Stimulated activated naive CD8-positive, alpha-beta T cell treated with anti-CD3 and anti-CD28 coated beads, Interleukin-15, Interleukin-2, amounts not matched to agents 100 U/mL and 50 U/mL, for 24 hours (primary cell): ENCODE measurements around the gene SMARCA5.

ENCODE experiments used
- ATAC-seq: fragments of 150-1000 bp; cut with Tn5 transposase; one replicate; pipeline ENCODE4 v1.10.0; 2021
- DNase-seq: peaks from one replicate; pipeline ENCODE4 v3.0.0; 2021

Gene SMARCA5

DNA sequence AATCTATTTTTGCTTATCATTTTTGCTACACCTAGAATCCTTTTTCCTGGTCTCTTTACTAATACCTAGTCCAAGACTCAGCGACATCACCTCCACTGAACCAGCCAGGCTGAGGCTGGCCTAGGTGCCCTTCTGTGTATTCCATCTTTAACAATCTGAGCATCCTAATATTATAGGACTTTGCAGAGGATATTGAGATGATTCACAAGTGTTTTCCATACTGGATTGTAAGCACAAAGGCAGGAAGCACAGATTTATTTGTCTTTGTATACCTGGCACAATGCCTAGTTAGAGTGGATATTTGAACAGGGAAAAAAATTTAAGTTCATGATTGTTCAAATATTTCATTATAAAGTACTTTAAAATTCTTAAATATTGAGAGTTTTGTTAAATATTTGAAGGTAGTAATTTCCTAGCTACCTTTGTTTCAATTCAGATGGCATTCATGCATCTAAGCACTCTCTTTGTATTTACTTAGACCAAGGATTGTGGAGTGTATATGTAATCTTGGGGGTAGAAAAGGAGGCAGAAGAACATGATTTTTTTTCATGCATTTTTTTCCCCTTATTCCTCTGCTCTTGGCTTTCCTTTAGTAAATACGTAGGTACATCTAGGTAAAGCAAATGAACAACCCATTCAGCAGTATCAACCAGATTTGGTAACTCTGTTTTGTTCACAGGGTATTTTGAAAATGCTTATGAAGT is 18.4 kb downstream of the SMARCA5 start:
- DNase-seq (no peak), ATAC-seq (no peak)

DNA sequence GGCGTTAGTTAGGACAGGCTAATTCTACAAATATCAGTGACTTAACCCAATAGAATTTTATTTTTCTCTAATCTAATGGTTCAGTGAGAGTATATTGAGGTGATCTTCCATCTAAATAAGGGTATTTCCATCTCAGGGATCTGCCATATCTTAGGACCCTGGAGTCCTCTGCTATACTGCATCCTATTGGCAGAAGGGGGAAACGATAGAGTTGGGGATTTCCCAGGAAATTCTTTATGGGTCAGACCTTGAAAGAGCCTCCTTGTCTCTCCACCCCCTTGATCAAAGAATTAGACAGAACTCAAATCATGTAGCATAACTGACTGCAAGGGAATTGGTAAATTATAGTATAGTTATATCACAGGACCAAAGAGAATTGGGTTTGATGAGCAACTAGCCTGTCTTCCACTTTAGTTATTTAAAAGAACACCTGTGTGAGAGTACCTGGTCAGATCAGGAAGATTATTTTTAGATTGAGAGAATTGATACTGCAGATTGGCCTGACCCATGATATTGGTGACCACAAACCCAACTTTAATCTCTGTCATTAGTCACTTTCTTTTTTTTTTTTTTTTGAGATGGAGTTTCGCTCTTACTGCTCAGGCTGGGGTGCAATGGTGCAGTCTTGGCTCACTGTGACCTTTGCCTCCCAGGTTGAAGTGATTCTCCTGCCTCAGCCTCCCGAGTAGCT is 25.6 kb downstream of the SMARCA5 start:
- DNase-seq (no peak), ATAC-seq (peak; percentile 59)

DNA sequence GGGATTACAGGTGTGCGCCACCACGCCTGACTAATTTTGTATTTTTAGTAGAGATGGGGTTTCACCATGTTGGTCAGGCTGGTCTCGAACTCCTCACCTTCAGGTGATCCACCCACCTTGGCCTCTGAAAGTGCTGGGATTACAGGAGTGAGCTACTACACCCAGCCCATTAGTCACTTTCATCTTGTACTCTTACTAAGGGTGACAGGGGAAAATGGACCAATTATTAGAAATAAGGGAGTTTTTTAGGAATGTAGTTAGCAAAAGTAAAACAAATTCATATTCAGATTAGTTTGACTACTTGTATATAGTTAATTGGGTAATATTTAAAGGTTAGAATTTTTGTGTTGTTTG is 26.1 kb downstream of the SMARCA5 start:
- no peak for ATAC-seq
- peak; percentile 14 for DNase-seq

DNA sequence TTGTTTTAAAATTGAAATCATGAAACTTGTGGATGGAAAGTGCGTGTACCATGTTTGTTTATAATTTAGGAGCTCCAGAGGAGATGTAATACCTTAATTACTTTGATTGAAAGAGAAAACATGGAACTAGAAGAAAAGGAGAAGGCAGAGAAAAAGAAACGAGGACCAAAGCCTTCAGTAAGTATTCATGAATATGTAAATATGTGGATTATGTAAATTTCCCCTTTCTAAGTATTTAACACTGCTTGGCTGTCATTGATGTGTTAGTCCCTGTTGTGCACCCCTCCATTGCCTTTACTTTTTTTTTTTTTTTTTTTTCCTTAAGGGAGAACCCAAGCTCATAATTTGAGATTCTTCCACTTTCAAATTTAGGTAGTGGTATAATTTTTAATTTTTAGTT is 36.4 kb downstream of the SMARCA5 start:
- DNase-seq (no peak), ATAC-seq (no peak)

DNA sequence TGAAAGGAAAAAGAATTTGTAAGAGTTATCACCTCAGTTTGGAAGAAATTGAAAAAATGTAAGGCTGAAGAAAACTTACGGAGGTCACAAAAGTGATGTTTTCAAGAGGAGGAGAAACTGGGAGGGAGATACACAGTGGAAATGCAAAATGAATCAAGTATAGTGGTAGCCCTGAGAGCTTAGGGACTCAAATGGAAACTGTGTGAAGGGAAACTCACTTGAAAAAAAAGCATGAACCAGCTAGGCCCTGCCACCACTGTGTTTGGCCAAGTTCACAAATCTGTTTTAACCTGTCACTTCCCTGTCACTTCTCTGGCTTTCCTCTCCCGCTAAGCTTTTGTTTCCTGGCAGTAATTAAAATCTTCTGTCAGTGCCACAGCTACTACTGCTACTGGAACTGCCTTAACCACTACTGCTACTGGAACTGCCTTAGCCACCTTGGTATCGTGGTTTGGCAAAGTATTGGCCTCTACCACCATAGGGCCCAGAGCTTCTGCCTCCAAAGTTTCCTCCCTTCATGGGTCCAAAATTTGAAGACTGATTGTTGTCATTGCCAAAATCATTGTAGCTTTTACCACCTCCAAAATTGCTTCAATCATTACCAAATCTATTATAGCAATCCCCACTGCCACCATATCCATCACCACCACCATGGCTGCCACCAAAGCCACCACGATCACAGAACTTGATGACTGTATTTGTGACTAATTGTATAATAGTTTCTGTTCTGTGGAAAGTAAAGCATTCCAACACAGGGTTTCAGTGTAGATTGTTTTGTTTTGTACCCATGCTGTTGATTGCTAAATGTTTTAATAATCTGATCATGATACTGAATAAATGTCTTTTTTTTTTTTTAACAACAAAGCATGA is 41.5 kb downstream of the SMARCA5 start:
- ATAC-seq (peak; percentile 33), DNase-seq (no peak)

DNA sequence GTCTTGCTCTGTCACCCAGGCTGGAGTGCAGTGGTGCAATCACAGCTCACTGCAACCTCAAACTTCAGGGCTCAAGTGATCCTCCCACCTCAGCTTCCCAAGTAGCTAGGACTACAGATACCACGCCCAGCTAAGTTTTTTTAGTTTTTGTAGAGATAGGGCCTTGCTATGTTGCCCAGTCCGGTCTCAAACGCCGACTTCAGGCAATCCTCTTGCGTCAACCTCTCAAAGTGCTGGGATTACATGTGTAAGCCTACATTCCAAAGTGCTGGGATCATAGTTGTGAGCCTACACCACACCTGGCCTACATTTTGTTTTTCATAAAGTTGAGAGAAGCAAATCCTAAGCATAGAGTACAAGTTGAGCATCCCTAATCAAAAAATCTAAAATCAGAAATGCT is 42.2 kb downstream of the SMARCA5 start:
- no peak for DNase-seq
- no peak for ATAC-seq

DNA sequence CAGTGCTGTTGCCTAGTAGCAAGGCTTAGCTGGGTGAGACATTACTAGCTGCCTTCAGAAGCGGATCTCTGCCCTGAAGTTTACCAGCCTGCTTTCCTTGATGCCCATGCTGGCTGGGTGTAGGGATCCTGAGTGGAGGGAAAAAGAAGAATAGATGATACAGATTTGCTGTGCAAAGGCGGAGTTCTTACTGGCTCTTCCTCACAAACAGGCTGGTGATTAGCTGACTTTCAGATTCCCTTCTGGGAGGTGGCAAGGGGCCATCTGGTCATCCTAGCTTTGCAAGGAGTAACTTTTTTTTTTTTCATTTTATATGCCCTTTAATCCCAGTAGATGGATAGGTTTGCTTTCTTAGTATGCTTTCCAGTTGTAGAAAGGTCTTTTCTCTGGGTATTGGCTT is 44.8 kb downstream of the SMARCA5 start:
- no peak for ATAC-seq
- DNase-seq: no peak

DNA sequence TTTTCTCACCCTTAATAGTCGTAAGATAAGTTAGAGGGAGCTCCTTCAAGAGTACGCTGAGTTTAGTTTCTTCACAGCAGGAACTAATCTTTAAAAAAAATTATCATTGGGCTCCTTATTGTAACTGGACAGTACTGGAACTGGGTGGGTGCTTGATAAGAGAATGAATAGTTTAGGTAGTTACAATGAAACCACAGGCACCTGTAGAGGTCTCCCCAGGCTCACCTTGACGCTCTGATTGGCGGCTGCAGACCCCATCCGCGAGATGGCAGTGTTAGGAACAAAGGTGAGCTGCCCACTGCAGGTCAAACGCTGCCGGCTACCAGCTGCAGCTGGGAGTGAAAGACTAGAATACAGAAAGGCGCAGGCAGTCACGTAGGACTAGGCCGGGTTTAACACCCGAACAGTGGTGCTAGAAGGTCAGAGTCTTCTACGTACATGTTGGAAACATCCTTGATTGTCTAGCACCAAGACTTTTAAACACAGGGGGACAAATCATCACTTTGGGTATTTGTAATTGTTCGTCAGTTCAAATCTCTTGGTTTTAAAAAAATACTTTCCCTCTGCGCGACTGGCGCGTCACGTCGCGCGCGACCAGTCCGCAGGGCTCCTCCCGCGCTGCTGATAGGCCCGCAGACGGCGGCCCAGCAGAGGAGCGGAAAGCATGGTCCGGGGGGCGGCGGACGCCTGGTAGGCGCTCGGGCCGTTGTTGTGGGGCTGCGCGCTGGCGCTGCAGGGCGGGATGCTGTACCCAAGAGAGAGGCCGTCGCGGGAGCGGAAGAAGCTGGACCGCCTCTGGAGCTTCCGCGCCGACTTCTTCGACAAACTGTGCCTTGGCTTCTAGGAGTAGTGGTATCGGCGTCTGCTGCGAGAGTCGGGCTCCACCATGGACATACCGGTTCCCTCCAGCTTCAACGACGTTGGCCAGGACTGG is 45.6 kb downstream of the SMARCA5 start:
- ATAC-seq (peak; percentile 76), DNase-seq (peak; percentile 71)

DNA sequence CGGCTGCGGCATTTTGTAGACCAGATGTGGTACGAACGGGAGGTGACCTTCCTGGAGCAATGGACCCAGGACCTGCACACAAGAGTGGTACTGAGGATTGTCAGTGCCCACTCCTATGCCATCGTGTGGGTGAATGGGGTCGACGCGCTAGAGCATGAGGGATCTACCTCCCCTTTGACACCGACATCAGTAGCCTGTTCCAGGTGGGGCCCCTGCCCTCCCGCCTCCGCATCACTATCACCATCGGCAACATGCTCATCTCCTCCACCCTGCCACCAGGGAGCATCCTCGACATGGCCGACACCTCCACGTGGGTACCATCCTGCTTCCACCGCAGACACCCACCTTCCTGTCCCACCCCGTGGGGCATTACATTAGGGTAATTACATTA is 46.2 kb downstream of the SMARCA5 start:
- peak; percentile 2 for ATAC-seq
- DNase-seq: peak; percentile 42

DNA sequence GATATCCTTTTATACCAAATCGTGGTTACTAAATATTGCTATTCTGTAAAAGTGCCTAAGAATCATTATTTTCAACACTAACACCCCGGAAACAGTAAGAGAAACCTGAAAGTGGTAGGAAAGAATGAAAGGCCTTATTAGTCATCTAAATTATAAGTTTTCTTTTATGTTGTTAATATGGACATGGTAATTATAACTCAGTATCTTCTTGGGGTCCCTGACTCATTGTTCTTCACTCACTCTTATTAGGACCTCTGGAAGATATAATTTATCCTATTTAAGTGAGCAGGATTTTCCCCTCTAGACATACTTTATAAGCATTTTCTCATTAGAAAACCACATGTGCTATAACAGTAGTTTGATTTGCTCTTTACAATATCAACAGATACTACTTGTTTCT is 51.0 kb downstream of the SMARCA5 start:
- peak; percentile 81 for ATAC-seq

DNA sequence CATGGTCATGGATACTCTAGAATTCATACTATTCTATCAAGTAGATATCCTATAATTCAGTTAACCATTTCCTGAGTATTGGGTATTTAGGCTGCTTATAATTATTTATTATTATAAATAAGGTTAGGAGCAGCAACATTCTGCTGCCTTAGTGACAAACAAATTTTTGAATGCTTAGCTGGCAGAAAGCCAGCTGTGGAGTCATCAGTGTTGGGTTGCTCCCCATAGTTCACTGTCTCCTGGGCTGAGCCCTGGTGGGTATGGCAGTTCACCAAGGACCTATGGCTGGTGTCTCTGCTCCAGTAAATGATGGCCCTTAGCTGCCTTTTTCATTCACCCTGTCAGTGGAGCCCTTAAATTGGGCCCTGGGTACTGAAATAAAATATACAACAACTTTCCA is 61.8 kb downstream of the SMARCA5 start:
- ATAC-seq (no peak), DNase-seq (no peak)

More for the DNA sequence above, 51.0 kb downstream of the SMARCA5 start:
- no peak for DNase-seq

DNA sequence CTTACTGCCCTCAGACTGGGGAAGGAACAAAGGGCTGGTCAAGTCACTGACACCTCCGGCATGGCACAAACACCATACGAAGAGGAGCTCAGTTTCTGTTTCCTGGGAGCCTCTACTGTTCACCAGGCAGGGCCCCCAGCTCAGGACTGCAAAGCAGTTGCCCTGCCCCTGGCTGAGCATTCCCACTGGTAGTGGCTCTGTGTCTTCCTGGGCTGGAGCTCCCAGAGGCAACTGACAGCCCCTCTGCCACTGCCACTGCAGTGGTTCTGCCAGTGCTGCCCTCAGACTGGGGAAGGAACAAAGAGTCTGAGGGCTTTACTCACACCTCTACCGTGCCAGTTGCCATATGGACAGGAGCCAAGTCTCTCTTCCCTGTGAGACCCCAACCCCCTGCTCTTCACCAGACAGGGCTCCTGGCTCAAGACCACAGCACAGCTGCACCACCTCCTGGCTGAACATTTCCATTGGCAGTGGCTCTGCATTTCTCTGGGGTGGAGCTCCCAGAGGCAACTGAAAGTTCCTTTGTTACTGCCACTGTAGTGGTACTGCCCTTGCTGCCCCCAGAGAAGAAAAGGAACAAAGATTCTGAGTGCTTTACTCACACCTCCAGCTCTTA is 67.9 kb downstream of the SMARCA5 start:
- no peak for ATAC-seq
- no peak for DNase-seq

DNA sequence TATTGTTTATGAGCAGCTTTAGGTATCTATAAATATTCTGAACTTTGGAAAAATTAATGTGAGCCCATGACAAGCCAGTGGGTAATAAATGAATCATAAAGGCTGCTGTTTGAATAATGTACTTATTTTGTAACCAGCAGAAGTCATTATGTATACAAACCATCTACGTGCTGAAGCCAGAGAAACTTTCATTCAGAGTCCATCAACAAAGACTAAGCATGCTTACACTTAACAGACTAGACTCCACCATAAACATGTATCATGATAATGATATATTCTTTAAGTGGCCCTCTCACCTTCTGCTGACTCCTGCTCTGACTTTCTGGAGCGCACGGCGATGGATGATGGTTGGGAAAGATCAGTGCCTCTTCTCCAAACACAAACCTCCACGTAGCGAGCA is 72.0 kb downstream of the SMARCA5 start:
- no peak for DNase-seq
- no peak for ATAC-seq

DNA sequence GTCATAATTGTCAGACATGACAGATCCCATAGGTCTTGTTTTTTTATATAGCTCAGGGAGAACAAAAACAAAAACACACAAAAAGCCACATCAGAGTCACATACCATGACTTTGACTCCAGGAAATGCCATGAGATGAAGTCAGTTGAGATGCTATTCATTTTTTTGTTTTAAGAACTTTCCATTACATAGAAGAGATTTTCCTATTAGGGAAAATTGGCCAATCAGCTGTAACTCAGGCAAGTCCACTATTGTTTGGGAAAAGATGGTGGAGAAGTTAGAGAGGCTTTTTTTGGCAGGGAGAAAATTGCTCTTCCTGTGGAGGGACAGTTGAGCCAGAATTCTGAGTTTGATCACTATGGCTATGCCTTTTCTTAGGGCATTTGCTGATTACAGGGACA is 72.6 kb downstream of the SMARCA5 start:
- no peak for DNase-seq
- no peak for ATAC-seq

DNA sequence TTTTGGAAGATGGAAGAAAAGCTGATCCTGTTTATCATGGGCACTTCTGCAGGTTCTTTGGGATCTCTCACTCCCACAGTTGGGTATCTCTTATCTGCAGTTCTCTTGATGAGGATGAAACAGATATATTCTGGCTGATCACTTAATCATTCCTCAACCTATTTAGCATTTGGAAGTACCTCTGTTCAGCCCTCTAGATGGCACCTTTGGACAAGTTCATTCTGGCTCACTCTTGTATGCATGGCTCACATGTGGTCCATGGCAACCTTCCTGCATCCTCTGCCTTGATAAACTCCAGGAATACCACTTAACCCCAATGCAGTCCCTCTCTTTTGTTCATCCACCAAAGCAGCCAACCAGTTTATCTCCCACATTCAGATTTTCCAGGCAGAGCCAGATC is 74.2 kb downstream of the SMARCA5 start:
- DNase-seq: no peak
- ATAC-seq: no peak

DNA sequence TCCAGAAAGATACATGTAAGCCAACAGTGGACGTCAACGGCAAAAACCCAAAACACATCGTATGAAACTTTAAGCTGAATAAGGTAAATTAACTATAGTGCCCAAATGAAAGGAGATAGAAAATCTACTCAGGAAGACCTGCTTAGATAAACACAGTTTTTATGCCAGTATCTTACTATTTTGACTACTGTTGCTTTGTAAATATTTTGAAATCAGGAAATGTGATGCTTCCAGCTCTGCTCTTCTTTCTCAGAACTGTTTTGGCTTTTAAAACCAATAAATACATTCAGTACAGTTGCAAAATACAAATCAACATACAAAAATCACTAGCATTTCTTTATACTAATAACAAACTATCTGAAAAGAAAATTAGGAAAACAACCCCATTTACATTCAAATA is 83.8 kb downstream of the SMARCA5 start:
- ATAC-seq (no peak), DNase-seq (no peak)

DNA sequence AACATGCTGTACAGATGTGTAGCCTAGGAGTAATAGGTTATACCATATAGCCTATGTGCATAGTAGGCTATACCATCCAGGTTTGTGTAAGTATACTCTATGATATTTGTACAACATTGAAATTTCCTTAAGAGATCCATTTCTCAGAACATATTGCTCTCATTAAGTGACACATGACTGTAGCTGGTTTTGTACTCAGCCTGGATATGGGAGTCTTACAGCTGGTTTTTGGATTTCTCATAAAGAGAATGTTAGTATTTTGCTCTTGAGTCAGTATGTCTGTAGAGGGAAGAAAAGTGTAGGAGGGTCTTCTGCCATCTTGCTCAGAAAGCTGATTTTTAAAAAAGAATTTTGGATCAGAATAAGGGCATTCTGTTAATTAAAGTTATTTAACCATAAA is 85.3 kb downstream of the SMARCA5 start:
- DNase-seq (no peak), ATAC-seq (no peak)

DNA sequence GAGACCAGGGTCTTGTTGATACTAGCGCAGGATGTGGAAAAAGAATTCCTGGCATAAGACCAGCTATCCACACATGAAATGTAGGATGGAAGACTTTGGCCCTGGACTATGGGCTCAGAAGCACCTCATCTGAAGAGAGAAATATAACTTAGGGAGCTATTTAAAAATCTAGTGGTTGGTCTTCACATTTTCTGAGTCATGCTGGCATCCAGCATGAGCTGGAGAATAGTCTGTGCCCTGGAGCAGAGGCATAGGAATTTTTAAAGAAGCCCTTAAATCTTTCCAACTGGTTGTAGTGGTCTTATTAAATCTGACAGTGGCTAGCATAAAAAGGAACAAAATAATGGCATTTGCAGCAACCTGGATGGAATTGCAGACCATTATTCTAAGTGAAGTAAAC is 86.3 kb downstream of the SMARCA5 start:
- no peak for ATAC-seq
- DNase-seq: no peak

DNA sequence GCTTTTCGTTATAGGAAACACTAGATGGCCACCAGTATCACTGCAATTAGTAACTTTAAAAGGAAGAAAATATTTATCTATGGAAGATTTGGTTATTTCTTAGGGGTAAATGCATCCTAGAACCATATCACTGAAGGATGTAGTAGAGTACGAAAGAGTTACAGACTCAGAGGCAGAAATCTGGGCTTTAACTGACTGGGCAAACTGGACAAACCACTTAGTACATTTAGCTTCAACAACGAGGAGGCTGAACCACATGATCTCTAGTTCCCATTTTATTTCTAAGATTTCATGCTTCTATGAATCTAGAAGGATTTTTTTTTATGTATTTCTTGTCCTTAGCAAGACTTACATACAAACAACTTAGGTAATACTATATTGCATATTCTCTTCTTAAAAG is 93.0 kb downstream of the SMARCA5 start:
- no peak for ATAC-seq
- no peak for DNase-seq
